ENCODE measurements around the gene NFATC4. TPM values are rescaled to one million over a fixed set of nuclear protein-coding genes. Genes with fewer than 3 reads are reported as not detected.

Gene NFATC4
- total RNA-seq, 4 donors from 2014 or later, result 58.6 to 132 (median 99.1) TPM

- 57 to 62% methylated on average over 8 of the region's 8 CpGs for WGBS, 2 donors
- no peak for TF ChIP-seq EP300 (IDR thresholded peaks at IDR 0.05)
- no peak for TF ChIP-seq CTCF (IDR thresholded peaks at IDR 0.05)
- Histone ChIP-seq H3K9me3 (no peaks in the 10 kb centered on the region), H3K27me3 (no peaks in the 10 kb centered on the region), H3K4me3 (no peak overlapping the region), H3K27ac (no peak overlapping the region), H3K4me1 (peaks cover 0 to 38% (median 15%) of the 10 kb centered on the region in 4 donors), H3K36me3 (no peaks in the 10 kb centered on the region)
- no peak for DNase-seq (ENCODE audit: low spot score in 2 of 2)
Measured at GRCh38 chr14:24395609-24396582, 27.9 kb downstream of the NFATC4 start.

DNA sequence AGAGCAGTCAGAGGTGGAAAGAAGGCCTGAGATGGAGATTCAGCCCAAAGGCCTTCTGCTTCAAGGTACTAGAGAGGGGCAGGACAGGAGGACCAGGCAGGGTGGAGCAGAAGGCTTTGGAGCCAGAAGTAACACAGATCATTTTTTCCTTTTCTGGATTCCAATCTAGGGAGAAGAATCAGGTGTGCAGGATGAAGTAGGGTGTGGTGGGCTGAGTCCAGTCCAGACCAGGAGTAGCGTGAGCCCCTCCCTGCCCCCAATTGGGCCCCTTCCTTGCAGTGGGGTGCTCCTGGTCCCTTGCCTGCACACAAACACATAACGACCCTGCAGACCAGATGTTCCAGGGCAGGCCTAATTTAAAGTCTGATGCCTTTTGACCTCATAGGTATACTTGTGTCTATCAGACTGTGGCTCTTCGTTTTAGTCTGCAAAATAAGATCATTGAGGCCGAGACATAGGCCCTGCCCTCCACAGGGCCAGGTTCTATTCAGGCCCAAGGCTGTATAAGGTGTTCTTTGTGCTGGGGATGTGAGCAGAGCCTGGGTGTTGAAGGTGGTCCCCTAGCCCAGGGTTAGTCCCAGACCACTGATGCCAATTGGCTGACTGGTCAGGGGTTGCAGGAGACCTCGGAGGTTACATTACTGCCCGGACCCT is 29.8 kb downstream of the NFATC4 start:
- no peak for DNase-seq (ENCODE audit: low spot score in 2 of 2)
- H3K4me1 ChIP-seq, result peaks cover 0 to 52% (median 21%) of the 10 kb centered on the region in 4 donors
- no peaks in the 10 kb centered on the region for H3K27me3 ChIP-seq
- peak overlapping the region; percentile 9 to 89 (median 80) for H3K27ac ChIP-seq
- WGBS, 2 donors, result 32 to 36% methylated on average over 6 of the region's 6 CpGs
- H3K9me3 ChIP-seq, result no peaks in the 10 kb centered on the region
- H3K36me3 ChIP-seq, result no peaks in the 10 kb centered on the region
- TF ChIP-seq POLR2A (IDR thresholded peaks at IDR 0.05) (no peak), EP300 (IDR thresholded peaks at IDR 0.05) (no peak), CTCF (IDR thresholded peaks at IDR 0.05) (no peak)
- peak overlapping the region in 1 of 4 donors; percentile 88 for H3K4me3 ChIP-seq

DNA sequence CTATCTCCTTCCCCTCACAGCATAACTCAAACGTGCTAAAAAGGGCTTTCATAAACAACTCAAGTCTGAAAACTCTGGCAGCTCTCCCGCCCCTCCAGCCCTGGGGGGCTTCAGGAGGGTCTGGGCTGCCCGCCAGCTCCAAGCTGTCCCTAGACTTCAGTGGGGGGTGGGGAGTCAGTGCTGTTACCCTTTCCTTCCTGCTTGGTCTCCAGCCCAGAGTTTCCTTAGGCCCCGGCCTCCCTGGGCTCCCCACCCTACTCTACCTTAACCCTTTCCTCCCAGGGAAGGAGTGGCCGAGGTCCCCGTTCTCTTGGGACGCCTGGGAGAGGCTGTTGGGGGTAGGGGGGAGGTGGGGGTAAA is 30.3 kb downstream of the NFATC4 start:
- TF ChIP-seq POLR2A (IDR thresholded peaks at IDR 0.05) (no peak), EP300 (IDR thresholded peaks at IDR 0.05) (no peak), CTCF (IDR thresholded peaks at IDR 0.05) (no peak)
- peak overlapping the region; percentile 55 to 88 (median 72) for H3K4me3 ChIP-seq
- peaks cover 0 to 57% (median 23%) of the 10 kb centered on the region in 4 donors for H3K4me1 ChIP-seq
- no peaks in the 10 kb centered on the region for H3K9me3 ChIP-seq
- peak overlapping the region; percentile 16 to 89 (median 80) for H3K27ac ChIP-seq
- no peaks in the 10 kb centered on the region for H3K27me3 ChIP-seq
- no peak for DNase-seq (ENCODE audit: low spot score in 2 of 2)
- H3K36me3 ChIP-seq, result no peaks in the 10 kb centered on the region
- 0 to 2% methylated on average over 6 to 7 of the region's 7 CpGs for WGBS, 2 donors

- H3K27me3 ChIP-seq, result no peaks in the 10 kb centered on the region
- no peaks in the 10 kb centered on the region for H3K9me3 ChIP-seq
- peaks cover 0 to 63% (median 26%) of the 10 kb centered on the region in 4 donors for H3K4me1 ChIP-seq
- no peak for DNase-seq (ENCODE audit: low spot score in 2 of 2)
- 0 to 2% methylated on average over 28 to 45 of the region's 57 CpGs for WGBS, 2 donors
- H3K27ac ChIP-seq, result peak within 1 kb of the TSS; percentile 16 to 89 (median 80)
- H3K36me3 ChIP-seq, result no peaks in the 10 kb centered on the region
- TF ChIP-seq CTCF (IDR thresholded peaks at IDR 0.05) (no peak), EP300 (IDR thresholded peaks at IDR 0.05) (no peak), POLR2A (IDR thresholded peaks at IDR 0.05) (no peak)
- H3K4me3 ChIP-seq, result peak within 1 kb of the TSS; percentile 55 to 88 (median 72)
Measured at GRCh38 chr14:24398653-24399446, 30.9 kb downstream of the NFATC4 start, which contains the start of gene NYNRIN. TSS of gene NYNRIN (plus strand) at chr14:24399003. CDS start at chr14:24399247, 244 bp downstream.

Measured in tibial nerve (tissue), 4 donors.